Fibroblast of lung (primary cell): ENCODE data around the gene DCAF16.

Experiments
- CTCF ChIP-seq, 2 donors: IDR thresholded peaks in 1 of 2; conservative IDR thresholded peaks in 1 of 2; 1 replicate in 1 of 2; 2 replicates in 1 of 2; pipeline ENCODE4 v1.5.1; 2011 to 2012; ENCODE audit warnings: low read length in 2 of 2, control low read depth in 1 of 2, inconsistent platforms in 1 of 2, low read depth in 1 of 2, mild to moderate bottlenecking in 1 of 2
- EZH2 ChIP-seq: IDR thresholded peaks from 2 replicates; pipeline ENCODE4 v1.5.1; 2012; ENCODE audit warnings: low read length, control low read depth, mild to moderate bottlenecking; ENCODE audit errors: missing control alignments

GRCh38 chr4:17805580-17806155 is 4.9 kb downstream of the DCAF16 start:
- TF ChIP-seq EZH2: no peak
- TF ChIP-seq CTCF (conservative IDR thresholded peaks at IDR 0.05 in 1 of 2, IDR thresholded peaks at IDR 0.05 in 1 of 2; ENCODE audit: low read depth in 1 of 2, low read length in 2 of 2): no peak
